Measurements from ENCODE around the gene IFITM2.
A peak's percentile ranks its signal among the peaks of the same experiment; 100 is the strongest.

Gene IFITM2

GRCh38 chr11:352456-353031 lies 44.9 kb downstream of the IFITM2 start:
- DNase-seq (ENCODE audit: low read depth), result no peak
- H3K4me3 ChIP-seq (replicated peaks; ENCODE audit: low read depth, low read length), result no peak overlapping the region
- TF ChIP-seq, protein P1, sequence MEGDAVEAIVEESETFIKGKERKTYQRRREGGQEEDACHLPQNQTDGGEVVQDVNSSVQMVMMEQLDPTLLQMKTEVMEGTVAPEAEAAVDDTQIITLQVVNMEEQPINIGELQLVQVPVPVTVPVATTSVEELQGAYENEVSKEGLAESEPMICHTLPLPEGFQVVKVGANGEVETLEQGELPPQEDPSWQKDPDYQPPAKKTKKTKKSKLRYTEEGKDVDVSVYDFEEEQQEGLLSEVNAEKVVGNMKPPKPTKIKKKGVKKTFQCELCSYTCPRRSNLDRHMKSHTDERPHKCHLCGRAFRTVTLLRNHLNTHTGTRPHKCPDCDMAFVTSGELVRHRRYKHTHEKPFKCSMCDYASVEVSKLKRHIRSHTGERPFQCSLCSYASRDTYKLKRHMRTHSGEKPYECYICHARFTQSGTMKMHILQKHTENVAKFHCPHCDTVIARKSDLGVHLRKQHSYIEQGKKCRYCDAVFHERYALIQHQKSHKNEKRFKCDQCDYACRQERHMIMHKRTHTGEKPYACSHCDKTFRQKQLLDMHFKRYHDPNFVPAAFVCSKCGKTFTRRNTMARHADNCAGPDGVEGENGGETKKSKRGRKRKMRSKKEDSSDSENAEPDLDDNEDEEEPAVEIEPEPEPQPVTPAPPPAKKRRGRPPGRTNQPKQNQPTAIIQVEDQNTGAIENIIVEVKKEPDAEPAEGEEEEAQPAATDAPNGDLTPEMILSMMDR (IDR thresholded peaks at IDR 0.05; ENCODE audit: low read length, missing control alignments), result no peak

DNA sequence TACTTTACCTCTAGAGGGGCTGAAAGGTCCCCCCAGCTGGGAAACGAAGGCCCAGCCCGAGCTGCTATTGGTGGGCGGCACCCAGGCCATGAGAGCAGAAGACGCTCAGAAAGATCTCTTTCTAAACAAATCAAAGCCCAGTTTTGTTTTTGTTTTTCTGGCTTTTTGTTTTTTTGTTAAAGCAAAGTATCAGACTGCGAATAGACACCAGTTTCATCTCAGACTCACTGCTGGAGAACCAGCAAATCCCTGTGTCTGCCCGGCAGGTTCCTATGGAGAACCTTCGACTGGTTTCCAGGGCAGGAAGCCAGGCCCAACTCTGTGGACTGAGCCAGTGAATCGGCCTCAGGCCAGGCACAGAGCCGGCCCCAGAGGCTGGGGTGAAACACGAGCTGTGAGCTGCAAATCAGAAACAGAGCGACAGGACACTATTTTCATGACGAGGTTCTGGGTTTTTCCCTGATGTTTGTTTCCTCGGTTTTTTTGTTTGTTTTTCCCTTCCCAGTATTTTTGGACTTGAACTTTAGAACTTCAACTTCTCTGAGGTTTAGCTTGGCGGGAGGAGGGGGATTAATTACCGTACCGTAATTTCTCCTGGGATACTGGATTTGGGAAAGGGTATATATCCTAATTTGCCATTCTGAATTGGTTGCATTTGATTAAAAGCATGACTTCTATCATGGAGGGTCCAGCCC lies 45.7 kb downstream of the IFITM2 start:
- DNase-seq (ENCODE audit: low read depth), result peak; percentile 84
- TF ChIP-seq, protein P1 (IDR thresholded peaks at IDR 0.05; ENCODE audit: low read length, missing control alignments), result no peak
- H3K4me3 ChIP-seq (replicated peaks; ENCODE audit: low read depth, low read length), result no peak overlapping the region

- peak overlapping the region; percentile 37 for H3K4me3 ChIP-seq (replicated peaks; ENCODE audit: low read depth, low read length)
- TF ChIP-seq, protein P1 (IDR thresholded peaks at IDR 0.05; ENCODE audit: low read length, missing control alignments), result no peak
These were observed 48.2 kb downstream of the IFITM2 start for GRCh38 chr11:355581-356458.

GRCh38 chr11:356610-357009 lies 49.0 kb downstream of the IFITM2 start:
- no peak for DNase-seq (ENCODE audit: low read depth)
- TF ChIP-seq, protein P1 (IDR thresholded peaks at IDR 0.05; ENCODE audit: low read length, missing control alignments), result no peak
- H3K4me3 ChIP-seq (replicated peaks; ENCODE audit: low read depth, low read length), result no peak overlapping the region

More at GRCh38 chr11:355581-356458, 48.2 kb downstream of the IFITM2 start:
- peak; percentile 99 for DNase-seq (ENCODE audit: low read depth)

DNA sequence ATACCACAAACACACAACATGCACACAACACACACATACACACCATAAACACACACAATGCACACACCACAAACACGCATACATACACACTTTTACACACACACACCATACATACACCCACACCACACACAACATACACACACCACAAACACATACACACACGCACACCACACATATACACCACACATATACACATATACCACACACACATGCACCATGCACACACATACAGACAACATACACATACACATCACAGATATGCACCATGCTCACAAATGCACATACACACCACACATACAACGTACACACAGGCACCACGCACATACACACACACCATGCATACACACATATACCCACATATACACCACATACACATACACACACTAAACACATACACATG lies 50.0 kb downstream of the IFITM2 start:
- H3K4me3 ChIP-seq (replicated peaks; ENCODE audit: low read depth, low read length), result no peak overlapping the region
- TF ChIP-seq, protein P1 (IDR thresholded peaks at IDR 0.05; ENCODE audit: low read length, missing control alignments), result no peak
- DNase-seq (ENCODE audit: low read depth), result no peak

- TF ChIP-seq, protein P1 (IDR thresholded peaks at IDR 0.05; ENCODE audit: low read length, missing control alignments), result no peak
- DNase-seq (ENCODE audit: low read depth), result no peak
- no peak overlapping the region for H3K4me3 ChIP-seq (replicated peaks; ENCODE audit: low read depth, low read length)
These were observed 50.6 kb downstream of the IFITM2 start for GRCh38 chr11:358129-358800.
